HFF-Myc (cell line): ENCODE data around the gene EME2.

Experiments
- DNase-seq: peaks from one replicate; pipeline ENCODE4 v3.0.0-alpha.2; 2011; ENCODE audit warnings: low read depth; ENCODE audit errors: extremely low read depth
- H3K4me3 ChIP-seq: replicated peaks from 2 replicates; pipeline ENCODE4 v1.5.1; 2011; ENCODE audit warnings: low read depth, mild to moderate bottlenecking, control low read depth, low read length
- TF ChIP-seq, protein P1 (sequence below): IDR thresholded peaks from 2 replicates; pipeline ENCODE4 v1.5.1; 2012; ENCODE audit warnings: mild to moderate bottlenecking, low read depth, low read length, control low read depth; ENCODE audit errors: missing control alignments

Gene EME2

GRCh38 chr16:1774448-1774780, 1.8 kb downstream of the EME2 start:
- DNase-seq = no peak
- TF ChIP-seq, protein P1, sequence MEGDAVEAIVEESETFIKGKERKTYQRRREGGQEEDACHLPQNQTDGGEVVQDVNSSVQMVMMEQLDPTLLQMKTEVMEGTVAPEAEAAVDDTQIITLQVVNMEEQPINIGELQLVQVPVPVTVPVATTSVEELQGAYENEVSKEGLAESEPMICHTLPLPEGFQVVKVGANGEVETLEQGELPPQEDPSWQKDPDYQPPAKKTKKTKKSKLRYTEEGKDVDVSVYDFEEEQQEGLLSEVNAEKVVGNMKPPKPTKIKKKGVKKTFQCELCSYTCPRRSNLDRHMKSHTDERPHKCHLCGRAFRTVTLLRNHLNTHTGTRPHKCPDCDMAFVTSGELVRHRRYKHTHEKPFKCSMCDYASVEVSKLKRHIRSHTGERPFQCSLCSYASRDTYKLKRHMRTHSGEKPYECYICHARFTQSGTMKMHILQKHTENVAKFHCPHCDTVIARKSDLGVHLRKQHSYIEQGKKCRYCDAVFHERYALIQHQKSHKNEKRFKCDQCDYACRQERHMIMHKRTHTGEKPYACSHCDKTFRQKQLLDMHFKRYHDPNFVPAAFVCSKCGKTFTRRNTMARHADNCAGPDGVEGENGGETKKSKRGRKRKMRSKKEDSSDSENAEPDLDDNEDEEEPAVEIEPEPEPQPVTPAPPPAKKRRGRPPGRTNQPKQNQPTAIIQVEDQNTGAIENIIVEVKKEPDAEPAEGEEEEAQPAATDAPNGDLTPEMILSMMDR = no peak
- peak overlapping the region; percentile 91 for H3K4me3 ChIP-seq

- TF ChIP-seq, protein P1 = no peak
- DNase-seq = no peak
- no peak overlapping the region; the same call in 1 of the 2 replicates for H3K4me3 ChIP-seq
These were observed 2.6 kb downstream of the EME2 start for GRCh38 chr16:1775006-1775845.

DNA sequence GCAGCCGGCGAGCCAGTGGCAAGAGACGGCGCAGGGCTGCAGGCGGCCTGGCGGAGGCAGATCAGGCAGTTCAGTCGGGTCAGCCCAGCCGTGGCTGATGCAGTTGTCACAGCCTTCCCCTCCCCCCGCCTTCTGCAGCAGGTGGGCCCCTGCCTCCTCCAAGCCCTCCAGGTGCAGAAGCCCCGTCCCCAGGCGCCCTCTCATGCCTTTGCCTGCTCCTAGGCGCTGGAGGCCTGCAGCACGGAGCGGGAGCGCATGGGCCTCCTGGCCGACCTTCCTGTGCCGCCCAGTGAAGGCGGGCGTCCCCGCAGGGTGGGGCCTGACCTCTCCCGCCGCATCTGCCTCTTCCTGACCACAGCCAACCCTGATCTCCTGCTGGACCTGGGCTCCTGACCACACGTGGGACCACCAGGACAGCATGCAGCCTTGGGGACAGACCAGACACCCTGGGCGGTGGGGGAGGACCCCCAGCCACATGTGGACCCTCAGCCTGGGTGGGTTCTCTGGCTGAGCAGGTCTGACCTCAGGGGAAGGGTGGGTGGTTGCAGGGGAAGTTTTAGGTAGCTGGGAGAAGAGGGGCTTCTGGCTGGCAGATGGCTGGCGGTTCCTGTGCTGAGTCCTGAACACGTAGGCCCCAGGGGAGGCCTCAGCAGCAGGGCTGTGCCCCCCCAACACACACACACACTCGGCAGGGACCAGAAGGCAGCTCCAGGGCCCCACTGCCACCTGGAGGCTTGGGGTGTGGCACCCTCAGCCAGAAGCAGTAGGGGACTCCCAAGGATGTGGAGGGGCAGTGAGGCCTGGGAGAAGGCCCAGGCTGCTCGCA, 3.4 kb downstream of the EME2 start:
- DNase-seq = no peak
- TF ChIP-seq, protein P1 = no peak
- H3K4me3 ChIP-seq = no peak overlapping the region

GRCh38 chr16:1776672-1776955, 4.0 kb downstream of the EME2 start:
- no peak for DNase-seq
- TF ChIP-seq, protein P1 = no peak
- no peak overlapping the region for H3K4me3 ChIP-seq

DNA sequence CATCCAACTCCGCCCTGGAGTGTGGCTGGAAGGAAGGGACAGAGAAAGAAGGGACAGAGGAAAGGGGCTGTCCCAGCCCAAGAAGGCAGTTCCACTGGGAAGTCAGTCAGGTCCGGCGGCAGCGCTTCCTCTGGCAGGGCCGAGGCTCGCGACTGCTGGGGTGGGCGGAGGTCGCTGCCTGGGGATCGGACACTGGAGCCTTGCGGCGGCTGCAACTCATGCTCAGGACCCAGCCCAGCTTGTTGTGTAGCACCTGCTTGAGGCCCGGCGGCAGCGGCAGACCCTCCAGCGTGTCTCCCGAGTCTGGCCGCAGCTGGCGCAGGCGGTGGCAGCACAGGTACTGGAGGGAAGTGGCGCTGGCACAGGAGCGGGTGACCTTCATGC, 4.4 kb downstream of the EME2 start:
- no peak overlapping the region for H3K4me3 ChIP-seq
- no peak for DNase-seq
- TF ChIP-seq, protein P1 = no peak

GRCh38 chr16:1777375-1778199, 5.0 kb downstream of the EME2 start:
- no peak for DNase-seq
- H3K4me3 ChIP-seq = no peak overlapping the region
- TF ChIP-seq, protein P1 = no peak
